Thyroid gland (tissue), 4 donors: ENCODE results near the gene OAT.

Experiments used
- POLR2A ChIP-seq, 2 donors: fragments of 450-650 bp; IDR thresholded peaks; one replicate each; pipeline ENCODE4 v1.6.1; 2017; ENCODE audit warnings: antibody characterized with exemption in 2 of 2, mild to moderate bottlenecking in 2 of 2, moderate library complexity in 1 of 2
- TF ChIP-seq, protein P1 (sequence below), 6 experiments: fragments of 200-600 bp in 3 of 6; fragments of 450-650 bp in 3 of 6; sonication (generic) in 3 of 6; IDR thresholded peaks; one replicate each; pipeline ENCODE4 v1.5.1; 2016 to 2019; ENCODE audit warnings: antibody characterized with exemption in 6 of 6, mild to moderate bottlenecking in 2 of 6, inconsistent platforms in 1 of 6, moderate library complexity in 1 of 6

DNA sequence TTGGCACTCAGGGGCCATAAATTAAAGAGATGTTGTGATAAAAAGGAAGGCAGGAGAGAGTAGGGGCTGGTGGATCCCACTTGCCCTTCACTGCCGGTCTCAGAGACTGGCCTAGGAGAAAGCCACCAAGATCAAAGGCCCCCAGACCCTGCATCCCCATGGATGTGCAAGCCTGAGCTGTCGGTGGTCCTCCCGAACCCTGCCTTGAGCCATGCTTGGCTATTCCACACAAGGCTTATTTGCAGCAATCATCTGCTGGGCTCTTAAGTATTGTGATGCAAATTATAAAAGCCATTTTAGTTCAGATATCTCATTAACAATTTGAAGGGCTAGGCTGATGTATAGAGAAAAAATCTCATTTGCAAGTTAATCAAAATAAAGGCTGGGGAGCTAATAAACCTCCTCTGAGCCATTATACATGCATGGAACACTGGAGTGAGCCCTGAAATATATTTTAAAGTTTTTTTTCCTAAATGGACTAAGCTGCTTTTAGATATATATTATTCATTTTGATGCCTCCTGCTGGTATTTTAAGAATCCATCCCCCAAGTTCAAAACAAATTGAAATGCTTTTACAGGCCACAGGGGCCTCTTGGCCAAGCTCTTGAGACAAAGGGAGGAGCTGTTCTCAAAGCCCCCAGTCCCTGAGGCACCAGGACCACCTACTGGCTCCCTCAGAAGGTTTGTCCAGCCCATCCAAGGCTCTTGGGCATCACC, 28.1 kb downstream of the OAT start:
- TF ChIP-seq, protein P1, sequence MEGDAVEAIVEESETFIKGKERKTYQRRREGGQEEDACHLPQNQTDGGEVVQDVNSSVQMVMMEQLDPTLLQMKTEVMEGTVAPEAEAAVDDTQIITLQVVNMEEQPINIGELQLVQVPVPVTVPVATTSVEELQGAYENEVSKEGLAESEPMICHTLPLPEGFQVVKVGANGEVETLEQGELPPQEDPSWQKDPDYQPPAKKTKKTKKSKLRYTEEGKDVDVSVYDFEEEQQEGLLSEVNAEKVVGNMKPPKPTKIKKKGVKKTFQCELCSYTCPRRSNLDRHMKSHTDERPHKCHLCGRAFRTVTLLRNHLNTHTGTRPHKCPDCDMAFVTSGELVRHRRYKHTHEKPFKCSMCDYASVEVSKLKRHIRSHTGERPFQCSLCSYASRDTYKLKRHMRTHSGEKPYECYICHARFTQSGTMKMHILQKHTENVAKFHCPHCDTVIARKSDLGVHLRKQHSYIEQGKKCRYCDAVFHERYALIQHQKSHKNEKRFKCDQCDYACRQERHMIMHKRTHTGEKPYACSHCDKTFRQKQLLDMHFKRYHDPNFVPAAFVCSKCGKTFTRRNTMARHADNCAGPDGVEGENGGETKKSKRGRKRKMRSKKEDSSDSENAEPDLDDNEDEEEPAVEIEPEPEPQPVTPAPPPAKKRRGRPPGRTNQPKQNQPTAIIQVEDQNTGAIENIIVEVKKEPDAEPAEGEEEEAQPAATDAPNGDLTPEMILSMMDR (IDR thresholded peaks at IDR 0.05), result no peak
- no peak for TF ChIP-seq POLR2A (IDR thresholded peaks at IDR 0.05)
